HG03521 (cell line): ENCODE measurements around the gene ZNFX1.

Source experiments
- ATAC-seq: cut with Tn5 transposase; IDR thresholded peaks from one replicate; pipeline ENCODE4 v1.9.1; 2021; ENCODE audit warnings: mild to moderate bottlenecking, moderate library complexity; ENCODE audit not compliant: unreplicated experiment

The ZNFX1 gene

DNA sequence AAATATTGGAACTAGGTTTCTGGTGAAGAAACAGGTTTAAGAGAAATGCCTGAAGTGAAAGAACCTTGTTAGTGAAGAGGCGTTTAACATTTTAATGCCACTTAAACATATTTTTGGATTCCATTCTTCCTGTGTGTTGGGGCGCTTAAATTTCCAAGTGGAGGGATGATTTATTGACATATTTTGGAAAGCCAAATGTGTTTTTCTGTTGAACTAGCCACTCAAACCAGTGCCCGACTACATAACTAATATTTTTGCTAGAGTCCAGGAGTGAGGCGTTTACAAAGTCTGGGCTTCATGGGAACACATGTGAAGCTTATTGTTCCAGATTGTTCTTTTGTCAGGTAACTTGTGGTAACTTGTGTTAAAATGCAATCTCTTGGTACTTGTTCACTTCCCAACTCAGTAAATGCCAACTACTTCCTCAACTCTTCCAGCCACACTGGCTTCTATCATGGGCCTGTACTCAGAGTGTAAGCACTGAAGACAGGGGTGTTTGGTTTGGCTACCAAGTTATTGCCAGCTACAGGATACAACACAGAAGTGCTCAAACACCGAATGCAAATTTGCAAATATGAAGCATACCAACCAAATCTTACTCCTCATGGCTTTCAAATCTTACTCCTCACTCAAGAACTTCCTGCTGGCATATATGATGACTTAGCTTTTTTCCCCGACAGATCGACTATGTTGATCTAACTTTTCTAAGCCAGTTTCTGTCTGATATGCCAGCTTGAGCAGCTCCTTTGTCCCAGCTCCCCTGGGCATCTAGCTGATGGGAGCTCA, 2.0 kb upstream of the ZNFX1 start:
- no peak for ATAC-seq

DNA sequence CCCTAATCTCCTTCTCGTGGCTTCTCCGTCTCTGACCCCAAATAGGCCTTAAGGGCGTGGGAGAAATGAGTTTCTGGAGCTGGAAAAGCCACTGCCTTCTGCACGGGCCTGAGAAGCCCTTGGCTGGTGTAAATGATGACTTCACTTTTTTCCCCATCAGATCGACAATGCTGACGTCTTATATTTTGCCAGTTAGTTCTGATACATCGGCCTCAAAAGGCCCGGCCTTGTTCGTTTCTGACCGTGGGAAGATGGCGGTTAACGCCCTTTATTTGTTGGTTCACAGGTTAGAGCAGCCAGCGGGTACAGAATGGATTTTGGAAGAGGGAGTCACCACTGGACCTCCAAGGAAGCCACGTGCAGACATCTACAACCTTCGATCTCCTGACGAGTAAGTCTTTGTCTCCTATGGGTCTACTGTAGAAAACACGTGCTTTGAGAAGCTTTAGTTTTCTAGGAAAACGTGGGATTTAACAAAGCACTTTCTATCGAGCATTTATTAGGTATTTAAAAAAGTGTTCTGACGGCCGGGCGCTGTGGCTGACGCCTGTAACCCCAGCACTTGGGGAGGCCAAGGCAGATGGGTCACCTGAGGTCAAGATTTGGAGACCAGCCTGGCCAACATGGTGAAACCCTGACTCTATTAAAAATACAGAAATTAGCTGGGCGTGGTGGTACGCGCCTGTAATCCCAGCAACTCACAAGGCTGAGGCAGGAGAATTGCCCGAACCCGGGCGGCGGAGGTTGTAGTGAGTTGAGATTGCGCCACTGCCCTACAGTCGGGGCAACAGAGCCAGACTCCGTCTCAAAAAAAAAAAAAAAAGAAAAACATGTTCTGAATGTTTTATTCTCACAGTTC, 1.2 kb upstream of the ZNFX1 start:
- no peak for ATAC-seq

DNA sequence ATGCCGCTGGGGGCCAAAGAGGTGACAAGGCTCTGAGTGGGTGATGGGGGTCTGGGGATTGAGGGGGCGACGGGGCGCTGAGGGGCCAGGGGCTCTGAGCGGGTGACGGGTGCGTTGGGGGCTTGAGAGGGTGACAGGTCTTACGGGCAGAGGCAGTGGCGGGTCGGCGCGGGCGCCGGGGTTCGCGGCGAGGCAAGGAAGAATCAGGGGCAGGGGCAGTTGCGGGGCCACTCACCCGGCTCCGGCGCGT, 146 bp downstream of the ZNFX1 start:
- ATAC-seq = no peak

DNA sequence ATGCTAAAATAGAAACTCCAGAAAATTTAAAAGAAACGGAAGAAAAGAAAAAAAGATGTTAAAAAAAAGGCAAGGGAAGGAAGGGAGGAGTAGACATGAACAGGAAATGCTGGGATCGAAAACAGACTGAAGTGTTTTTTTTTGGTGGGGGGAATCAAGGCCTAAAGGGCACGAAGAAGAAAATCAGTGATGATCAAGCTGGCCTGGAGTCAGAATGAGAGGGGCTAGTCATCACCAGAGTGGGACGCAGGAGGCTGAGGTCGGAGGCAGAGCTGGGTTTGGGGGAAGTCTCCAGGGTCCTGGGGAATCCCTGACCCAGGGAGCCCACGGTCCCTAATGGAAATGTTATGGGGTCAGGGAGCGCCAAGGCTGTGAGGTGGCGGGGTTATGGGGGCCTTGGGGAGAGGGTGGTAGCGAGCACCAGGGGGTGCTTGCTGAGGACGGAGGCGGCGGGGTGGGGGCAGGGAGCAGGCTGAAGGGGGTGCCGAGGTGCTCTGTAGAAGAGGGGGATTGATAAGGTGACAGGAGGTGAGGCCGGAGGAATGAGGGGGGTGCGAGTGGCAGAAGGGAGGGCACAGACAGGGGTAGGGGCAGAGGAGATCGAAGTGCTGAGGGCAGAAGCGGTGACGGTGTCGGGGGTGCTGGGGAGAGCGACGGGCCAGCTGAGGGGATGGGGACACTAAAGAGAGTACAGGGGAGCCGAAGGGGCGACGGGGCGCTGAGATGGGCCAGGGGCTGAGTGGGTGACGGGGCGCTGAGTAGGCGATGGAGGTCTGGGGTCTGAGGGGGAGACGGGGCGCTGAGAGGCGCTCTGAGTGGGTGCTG, 684 bp downstream of the ZNFX1 start:
- no peak for ATAC-seq

DNA sequence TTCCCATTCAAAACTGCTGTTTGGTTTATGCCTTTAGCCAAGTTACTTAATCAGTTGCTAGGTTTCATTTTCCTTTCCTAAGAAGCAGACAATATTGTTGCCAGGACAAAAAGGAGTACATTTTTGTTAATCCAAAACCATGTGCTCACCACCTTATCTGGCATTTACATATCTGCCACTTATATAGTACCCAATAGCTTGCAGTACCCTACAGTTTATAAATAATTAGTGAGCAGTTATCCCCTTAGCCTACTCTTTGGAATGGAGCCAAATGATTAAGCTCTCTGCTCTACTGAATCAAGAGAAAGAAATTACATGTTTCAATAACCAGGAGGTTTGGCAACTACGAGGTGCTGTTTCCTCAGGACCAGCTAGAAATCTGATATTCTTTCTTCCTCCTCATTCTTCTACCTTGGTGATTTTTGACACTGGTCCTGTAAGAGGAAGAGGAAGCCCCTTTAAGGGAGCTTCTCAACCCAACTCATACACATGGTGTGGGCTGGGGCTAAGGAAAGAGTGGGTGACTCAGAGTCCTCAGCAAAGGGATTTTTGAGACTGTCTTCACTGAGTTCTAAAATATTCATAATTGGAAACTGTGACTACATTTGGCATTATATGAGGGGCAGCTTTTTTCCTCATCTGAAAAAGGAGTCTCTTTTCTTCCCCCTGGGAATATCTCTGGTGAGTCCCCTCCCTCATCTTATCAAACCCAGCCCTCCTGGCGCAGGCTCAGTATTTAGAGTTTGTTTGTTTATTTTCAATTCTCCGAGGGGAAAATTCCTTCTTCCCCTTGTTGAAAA, 1.5 kb downstream of the ZNFX1 start:
- no peak for ATAC-seq

DNA sequence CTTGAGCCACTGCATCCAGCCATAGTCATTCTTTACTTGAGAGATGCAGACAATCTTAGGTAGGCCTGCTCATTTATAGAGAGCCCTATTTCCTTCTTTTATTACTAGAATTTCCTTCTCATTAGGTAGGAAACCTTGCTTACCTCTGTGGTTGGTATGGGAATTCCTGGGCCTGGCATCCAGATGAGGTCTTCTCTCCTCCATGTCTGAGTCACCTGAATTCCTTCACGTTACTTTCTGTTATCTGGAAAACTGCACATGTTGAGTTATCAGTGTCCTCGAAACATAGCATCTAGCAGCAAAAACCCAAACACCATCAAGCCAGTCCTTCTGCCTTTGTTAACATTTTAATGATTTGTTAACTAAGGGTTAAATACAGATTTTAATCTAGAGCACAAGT, 2.2 kb downstream of the ZNFX1 start:
- no peak for ATAC-seq

DNA sequence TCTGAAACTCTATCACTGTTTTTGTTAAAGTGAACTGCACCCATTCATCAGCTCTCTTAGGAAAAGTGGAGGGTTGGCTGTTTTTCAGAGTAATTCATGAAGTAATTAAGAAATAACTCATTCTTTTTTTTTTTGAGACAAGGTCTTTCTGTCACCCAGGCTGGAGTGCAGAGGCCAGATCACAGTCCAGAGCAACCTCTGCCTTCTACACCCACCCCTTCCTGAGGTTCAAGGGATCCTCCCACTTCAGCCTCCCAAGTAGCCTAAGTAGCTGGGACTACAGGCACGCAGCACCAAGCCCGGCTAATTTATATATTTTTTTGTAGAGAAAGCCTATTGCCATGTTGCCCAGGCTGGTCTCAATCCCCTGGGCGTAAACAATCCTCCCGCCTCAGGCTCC, 2.6 kb downstream of the ZNFX1 start:
- ATAC-seq = no peak

DNA sequence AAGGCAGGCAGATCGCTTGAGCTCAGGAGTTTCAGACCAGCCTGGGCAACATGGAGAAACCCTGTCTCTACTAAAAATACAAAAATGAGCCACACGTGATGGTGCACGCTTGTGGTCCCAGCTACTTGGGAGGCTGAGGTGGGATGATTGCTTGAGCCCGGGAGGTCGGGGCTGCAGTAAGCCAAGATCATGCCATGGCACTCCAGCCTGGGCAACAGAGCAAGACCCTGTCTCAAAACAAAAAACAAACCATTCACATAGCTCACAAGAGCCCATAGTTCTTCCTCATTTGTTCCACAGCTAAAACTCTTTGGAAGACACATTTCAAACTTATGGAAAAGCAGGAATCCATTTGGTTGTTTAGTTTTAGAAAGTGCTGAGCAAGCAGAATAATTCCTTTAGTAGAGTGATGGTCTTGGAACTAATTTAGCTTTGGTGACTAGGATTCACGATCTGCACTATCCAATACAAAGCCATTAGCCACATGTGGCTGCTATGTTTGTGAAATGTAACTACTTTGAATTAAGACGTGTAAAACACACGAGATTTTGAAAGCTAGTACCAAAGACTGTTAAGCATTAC, 4.1 kb downstream of the ZNFX1 start:
- no peak for ATAC-seq

DNA sequence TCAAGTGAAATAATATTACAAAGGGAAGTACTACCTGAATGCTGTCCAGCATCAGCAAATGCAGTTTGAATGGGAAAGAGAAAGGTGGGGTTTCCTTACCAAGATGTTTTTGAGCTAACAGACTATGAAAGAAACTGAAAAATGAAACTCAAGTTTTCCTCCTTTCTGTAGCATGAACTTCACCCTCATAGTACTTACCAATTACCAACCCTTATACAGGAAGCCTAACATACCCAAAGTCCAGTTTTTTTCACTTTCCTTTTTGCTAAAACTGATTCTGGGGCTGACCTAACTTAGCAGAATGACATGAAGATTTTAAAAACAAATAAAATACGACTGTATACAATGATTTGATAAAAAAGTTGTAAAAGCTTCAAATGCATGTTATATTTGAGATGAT, 5.2 kb downstream of the ZNFX1 start:
- ATAC-seq = no peak

DNA sequence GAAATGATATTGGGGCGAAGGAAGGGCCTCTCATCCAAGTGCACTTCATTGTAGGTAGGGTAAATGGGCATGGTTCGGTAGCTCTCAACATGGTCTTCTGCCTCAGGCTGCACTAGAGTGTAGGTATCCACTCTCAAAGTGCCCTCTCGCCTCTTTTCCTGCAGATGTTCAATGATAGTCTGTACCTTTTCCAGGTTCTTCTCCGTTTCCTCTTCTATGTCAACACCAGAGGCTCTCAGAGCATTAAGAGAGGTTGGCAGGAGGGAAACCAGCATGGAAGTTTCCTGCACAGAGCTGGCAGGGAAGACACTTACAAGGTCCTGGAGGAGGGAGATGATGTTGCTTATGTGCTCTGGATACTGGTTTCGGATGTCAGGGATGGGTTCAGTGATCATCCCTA, 7.1 kb downstream of the ZNFX1 start:
- no peak for ATAC-seq

DNA sequence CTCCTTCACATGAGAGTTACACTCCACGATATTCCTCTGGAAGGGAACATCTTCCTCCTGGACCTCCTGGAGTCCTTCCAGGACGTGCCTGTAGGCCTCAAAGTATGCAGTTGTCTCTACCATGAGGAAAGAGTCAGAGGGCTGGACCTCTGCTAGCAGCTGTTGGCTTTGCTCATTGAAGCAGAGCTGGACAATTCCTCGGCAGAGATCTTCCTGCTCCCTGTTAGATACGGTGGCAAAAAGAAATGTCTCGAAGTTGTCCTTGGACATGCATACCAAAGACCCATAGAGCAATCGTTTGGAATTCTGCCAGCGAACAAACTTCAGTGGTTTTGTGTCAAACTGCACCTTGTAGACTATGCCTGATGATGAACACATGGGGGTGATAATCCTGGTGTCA, 7.7 kb downstream of the ZNFX1 start:
- ATAC-seq = no peak

DNA sequence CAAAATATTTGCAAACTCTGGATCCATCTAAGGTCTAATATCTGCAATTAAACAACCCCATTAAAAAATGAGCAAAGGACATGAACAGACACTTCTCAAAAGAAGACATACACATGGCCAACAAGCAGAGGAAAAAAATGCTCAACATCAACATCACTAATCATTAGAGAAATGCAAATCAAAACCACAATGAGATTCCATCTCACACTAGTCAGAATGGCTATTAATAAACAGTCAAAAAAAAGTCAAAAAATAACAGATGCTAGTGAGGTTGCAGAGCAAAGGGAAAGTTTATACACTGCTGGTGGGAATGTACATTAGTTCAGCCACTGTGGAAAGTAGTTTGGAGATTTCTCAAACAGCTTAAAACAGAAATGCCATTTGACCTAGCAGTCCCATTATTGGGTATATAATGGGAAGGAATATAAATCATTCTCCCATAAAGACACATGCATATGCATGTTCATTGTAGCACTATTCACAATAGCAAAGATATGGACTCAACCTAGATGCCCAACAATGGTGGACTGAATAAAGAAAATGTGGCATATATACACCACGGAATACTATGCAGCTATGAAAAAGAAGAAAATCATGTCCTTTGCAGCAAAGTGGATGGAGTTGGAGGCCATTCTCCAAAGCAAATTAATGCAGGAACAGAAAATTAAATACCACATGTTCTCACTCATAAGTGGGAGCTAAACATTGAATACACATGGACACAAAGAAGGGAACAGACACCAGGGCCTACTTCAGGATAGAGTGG, 9.1 kb downstream of the ZNFX1 start:
- ATAC-seq = no peak

DNA sequence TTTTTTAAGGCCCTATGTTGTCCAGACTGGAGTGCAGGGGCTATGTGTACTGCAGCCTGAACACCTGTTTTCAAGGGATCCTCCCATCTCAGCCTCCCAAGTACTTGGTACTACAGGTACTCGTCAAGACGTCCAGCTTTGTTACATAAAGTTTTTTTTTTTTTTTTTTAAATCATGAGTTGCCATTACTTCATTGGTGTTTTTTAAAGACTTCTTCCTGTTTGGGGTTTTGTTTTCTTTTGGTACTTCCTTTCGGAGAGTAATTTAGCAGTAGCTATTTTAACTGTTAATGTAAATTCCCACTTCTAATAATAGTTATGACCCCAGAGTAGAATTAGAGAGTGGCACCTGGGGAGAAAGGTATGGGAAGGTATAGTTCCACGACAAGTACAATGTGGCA, 10.5 kb downstream of the ZNFX1 start:
- ATAC-seq = no peak

DNA sequence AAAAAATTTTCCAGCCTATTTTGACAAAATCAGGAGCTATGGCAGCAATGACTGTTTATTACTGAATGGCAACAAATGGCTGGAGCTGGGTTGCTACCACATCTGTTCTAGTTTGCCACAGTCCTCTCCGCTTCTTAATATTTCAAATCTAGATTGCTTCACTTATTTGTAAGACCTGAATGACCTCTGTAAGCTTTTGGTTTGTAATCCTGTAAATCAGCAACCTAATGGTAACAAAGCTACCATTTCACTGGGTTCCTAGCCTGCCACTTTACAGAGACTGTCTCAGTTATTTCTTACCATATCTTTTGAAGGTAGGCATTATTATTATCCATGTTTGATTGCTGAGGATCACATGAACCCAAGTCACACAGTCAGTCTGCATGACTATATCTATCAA, 15.4 kb downstream of the ZNFX1 start:
- no peak for ATAC-seq

DNA sequence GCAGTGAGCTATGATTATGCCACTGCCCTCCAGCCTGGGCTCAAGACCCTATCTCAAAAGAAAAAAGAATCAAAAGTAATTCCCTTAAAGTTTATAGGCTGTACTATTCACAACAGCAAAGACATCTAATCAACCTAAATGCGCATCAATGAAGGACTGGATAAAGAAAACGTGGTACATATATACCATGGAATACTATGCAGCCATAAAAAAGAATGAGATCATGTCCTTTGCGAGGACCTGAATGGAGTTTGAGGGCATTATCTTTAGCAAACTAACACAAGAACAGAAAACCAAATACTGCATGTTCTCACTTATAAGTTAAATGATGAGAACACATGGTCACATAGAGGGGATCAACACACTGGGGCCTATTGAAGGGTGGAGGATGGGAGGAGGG, 16.7 kb downstream of the ZNFX1 start:
- ATAC-seq = no peak

DNA sequence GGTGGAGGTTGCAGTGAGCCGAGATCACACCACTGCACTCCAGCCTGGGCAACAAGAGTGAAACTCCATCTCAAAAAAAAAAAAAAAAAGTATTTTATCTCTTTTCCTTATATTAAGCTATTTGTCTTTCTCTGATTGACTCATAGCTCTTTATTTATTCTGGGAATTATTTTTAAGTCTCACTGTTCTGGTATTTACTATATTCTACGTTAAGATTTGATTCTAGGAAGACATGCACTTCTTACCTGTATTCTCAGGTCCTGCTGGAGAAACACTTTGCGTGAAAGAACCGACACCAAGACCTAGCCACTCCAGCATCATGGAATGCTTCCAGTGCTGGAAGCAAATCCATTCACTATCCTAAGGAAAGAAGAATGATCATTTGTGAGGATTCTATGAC, 17.6 kb downstream of the ZNFX1 start:
- ATAC-seq = no peak

DNA sequence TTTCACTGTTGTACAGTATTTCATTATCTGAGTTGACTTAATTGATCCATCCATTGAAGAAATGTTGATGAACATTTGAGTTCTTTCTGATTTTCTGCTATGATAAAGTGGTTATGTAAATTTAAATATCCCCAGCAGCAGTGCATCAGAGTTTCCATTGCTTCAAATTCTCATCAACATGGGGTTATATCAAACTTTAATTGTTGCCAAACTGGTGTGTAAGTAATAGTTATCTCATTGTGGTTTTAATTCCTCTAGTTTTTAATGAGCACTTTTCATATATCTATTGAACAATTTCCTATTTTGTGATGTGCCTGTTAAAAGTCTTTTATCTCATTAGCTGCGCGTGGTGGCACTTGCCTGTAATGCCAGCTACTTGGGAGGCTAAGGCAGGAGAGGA, 18.1 kb downstream of the ZNFX1 start:
- ATAC-seq = no peak

DNA sequence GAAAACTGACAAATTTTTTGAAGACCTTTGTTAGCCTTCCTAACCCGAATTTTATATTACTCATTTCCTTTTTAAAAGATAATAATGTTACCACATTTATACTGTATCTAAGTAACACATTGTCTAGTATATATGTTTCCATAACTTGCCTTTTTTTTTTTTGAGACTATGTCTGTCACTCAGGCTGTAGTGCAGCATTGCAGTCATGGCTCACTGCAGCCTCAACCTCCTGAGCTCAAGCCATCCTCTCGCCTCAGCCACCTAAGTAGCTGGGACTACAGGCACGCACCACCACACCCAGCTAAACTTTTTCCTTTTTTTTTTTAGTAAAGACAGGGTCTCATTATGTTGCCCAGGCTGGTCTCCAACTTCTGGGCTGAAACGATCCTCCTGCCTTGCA, 18.6 kb downstream of the ZNFX1 start:
- no peak for ATAC-seq

DNA sequence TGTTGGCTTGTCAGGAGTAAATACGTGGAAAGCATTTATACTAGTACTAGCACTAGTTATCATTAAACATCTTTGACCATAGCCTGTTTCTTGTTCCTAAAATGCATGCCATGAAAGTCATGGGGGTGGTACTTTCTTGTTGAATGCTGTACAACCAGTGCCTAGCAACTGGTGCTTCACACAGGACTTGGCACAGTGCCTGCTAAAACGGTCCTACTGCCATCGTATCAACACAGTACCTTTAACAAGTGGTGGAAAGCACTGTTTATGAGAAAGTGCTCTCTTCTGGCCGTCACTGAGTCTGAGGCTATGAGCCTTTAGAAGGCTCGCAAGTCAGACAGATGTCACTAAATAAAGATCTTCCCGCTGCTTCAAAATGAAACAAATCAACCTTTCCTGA, 21.6 kb downstream of the ZNFX1 start:
- no peak for ATAC-seq
